Neural cell (in vitro differentiated cells): Measurements from ENCODE around the gene KLRC3. TPM values are rescaled to one million over a fixed set of nuclear protein-coding genes. Genes with fewer than 3 reads are reported as not detected.
"Not testable (repeated sequence)": the region's sequence is repeated elsewhere in the genome, so short reads cannot be mapped to it uniquely, and the experiment has no call there.

Experiments used
- H2AFZ ChIP-seq: fragments of 200-600, 300-800 bp; sonication (generic), shearing (Covaris generic); 2 replicates; pipeline ENCODE4 v1.6.0; 2014; ENCODE audit warnings: low read depth, mild to moderate bottlenecking, antibody characterized with exemption, low read length, moderate library complexity
- H3F3A ChIP-seq: fragments of 200-600 bp; shearing (Covaris generic); 2 replicates; pipeline ENCODE4 v1.6.1; 2016; ENCODE audit warnings: mild to moderate bottlenecking, moderate library complexity, mixed read lengths, antibody characterized with exemption, low read length; ENCODE audit not compliant: insufficient read depth, poor library complexity, severe bottlenecking
- H3K27ac ChIP-seq: fragments of 200-600, 300-800 bp; sonication (generic), shearing (Covaris generic); 2 replicates; pipeline ENCODE4 v1.5.1; 2014; ENCODE audit warnings: mild to moderate bottlenecking, low read length, moderate library complexity
- H3K27me3 ChIP-seq: fragments of 300-800, 200-600 bp; sonication (generic), shearing (Covaris generic); 2 replicates; pipeline ENCODE4 v1.6.0; 2014; ENCODE audit warnings: mild to moderate bottlenecking, low read depth, low read length, moderate library complexity; ENCODE audit not compliant: insufficient read depth
- H3K36me3 ChIP-seq: fragments of 300-800, 200-600 bp; sonication (generic), shearing (Covaris generic); 2 replicates; pipeline ENCODE4 v1.5.1; 2014; ENCODE audit warnings: mild to moderate bottlenecking, antibody characterized with exemption, low read length, moderate library complexity; ENCODE audit not compliant: insufficient read depth
- H3K4me2 ChIP-seq: fragments of 300-800, 200-600 bp; sonication (generic), shearing (Covaris generic); 2 replicates; pipeline ENCODE4 v1.6.0; 2014; ENCODE audit warnings: mild to moderate bottlenecking, low read length
- H3K4me3 ChIP-seq: fragments of 300-800, 200-600 bp; sonication (generic), shearing (Covaris generic); 2 replicates; pipeline ENCODE4 v1.5.1; 2014; ENCODE audit warnings: mild to moderate bottlenecking, low read length, moderate library complexity
- H3K79me2 ChIP-seq: fragments of 200-600 bp; shearing (Covaris generic); replicated peaks from 2 replicates; pipeline ENCODE4 v1.6.0; 2014; ENCODE audit warnings: mild to moderate bottlenecking, low read length, moderate library complexity; ENCODE audit not compliant: insufficient read depth
- H3K9ac ChIP-seq: fragments of 300-800, 200-600 bp; sonication (generic), shearing (Covaris generic); 2 replicates; pipeline ENCODE4 v1.6.1; 2016; ENCODE audit warnings: mild to moderate bottlenecking, low read length, mixed read lengths
- H3K9me2 ChIP-seq: fragments of 200-600 bp; shearing (Covaris generic); 2 replicates; pipeline ENCODE4 v1.6.1; 2016; ENCODE audit warnings: mild to moderate bottlenecking, low read length, mixed read lengths; ENCODE audit not compliant: insufficient read depth
- H3K9me3 ChIP-seq: fragments of 200-600, 300-800 bp; sonication (generic), shearing (Covaris generic); 2 replicates; pipeline ENCODE4 v1.6.1; 2016; ENCODE audit warnings: mild to moderate bottlenecking, mixed run types, low read length, moderate library complexity, mixed read lengths
- H4K20me1 ChIP-seq: fragments of 200-600 bp; shearing (Covaris generic); 2 replicates; pipeline ENCODE4 v1.6.1; 2016; ENCODE audit warnings: mild to moderate bottlenecking, mixed run types; ENCODE audit not compliant: insufficient read depth
- CTCF ChIP-seq: fragments of 450-650 bp; IDR thresholded peaks from 2 replicates; pipeline ENCODE4 v1.5.1; 2014; ENCODE audit warnings: antibody characterized with exemption, mild to moderate bottlenecking, moderate library complexity; ENCODE audit not compliant: poor library complexity, severe bottlenecking
- EP300 ChIP-seq: fragments of 450-650 bp; conservative IDR thresholded peaks from 2 replicates; pipeline ENCODE4 v1.6.1; 2014; ENCODE audit warnings: antibody characterized with exemption, mild to moderate bottlenecking, moderate library complexity; ENCODE audit not compliant: poor library complexity, severe bottlenecking
- EZH2 ChIP-seq: fragments of 200-600, 300-800 bp; shearing (Covaris generic), sonication (generic); IDR thresholded peaks from 2 replicates; pipeline ENCODE4 v1.6.1; 2014; ENCODE audit warnings: antibody characterized with exemption, low read length, borderline replicate concordance, mild to moderate bottlenecking; ENCODE audit not compliant: insufficient read depth, poor library complexity, severe bottlenecking
- MXI1 ChIP-seq: fragments of 450-650 bp; conservative IDR thresholded peaks from 2 replicates; pipeline ENCODE4 v1.6.1; 2014; ENCODE audit warnings: antibody characterized with exemption, mild to moderate bottlenecking; ENCODE audit not compliant: poor library complexity, severe bottlenecking
- POLR2AphosphoS5 ChIP-seq: IDR thresholded peaks from 2 replicates; pipeline ENCODE4 v1.6.1; 2012
- RAD21 ChIP-seq: fragments of 450-650 bp; conservative IDR thresholded peaks from 2 replicates; pipeline ENCODE4 v1.6.1; 2014; ENCODE audit warnings: antibody characterized with exemption, mild to moderate bottlenecking, moderate library complexity
- SMC3 ChIP-seq: fragments of 450-650 bp; conservative IDR thresholded peaks from 2 replicates; pipeline ENCODE4 v1.6.1; 2014; ENCODE audit warnings: antibody characterized with exemption, mild to moderate bottlenecking, moderate library complexity; ENCODE audit not compliant: poor library complexity
- TAF1 ChIP-seq: IDR thresholded peaks from 2 replicates; pipeline ENCODE4 v1.6.1; 2012; ENCODE audit warnings: low read depth
- polyA plus RNA-seq: library from polyadenylated mRNA; depleted of rRNA; stranded (reverse); fragments of >200 nt; gene quantifications from 2 replicates; pipeline ENCODE4 v1.2.3, GENCODE V29; 2014
- TF ChIP-seq, protein P1 (sequence below): IDR thresholded peaks from 2 replicates; pipeline ENCODE4 v1.6.1; 2012; ENCODE audit warnings: borderline replicate concordance

The KLRC3 gene
- polyA plus RNA-seq, 1 donor from 2014 or later, result 3.7 TPM

- not testable (repeated sequence) for H3K9me3 ChIP-seq, H3F3A ChIP-seq, H3K79me2 ChIP-seq, H2AFZ ChIP-seq, H3K27me3 ChIP-seq, H3K9me2 ChIP-seq, H3K4me2 ChIP-seq, H3K27ac ChIP-seq, H3K9ac ChIP-seq, H3K4me3 ChIP-seq, H3K36me3 ChIP-seq, H4K20me1 ChIP-seq
Measured at GRCh38 chr12:10394531-10395152, 25.8 kb downstream of the KLRC3 start.

DNA sequence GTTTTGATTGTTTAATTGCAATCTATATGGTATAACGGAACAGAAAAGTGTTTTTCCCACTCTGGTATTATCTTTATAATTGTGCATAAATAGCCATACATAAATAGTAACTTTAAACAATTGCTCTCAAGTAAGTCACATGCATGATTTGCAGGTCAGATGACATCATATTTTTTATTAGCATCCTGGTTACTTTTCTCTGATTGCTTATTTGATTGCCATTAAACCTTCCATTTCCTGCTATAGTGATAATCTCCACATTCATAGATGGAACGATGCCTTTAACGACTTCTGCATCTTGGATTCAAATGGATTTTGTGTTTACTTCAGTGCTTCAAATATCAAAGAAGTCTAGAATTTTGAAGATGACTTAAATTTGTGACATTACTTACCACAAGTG, 27.1 kb downstream of the KLRC3 start:
- Histone ChIP-seq H3F3A (no peaks in the 10 kb centered on the region), H3K9me2 (no peaks in the 10 kb centered on the region), H3K79me2 (no peaks in the 10 kb centered on the region), H3K36me3 (no peaks in the 10 kb centered on the region), H3K4me3 (no peak overlapping the region), H2AFZ (no peak overlapping the region), H3K4me2 (no peak overlapping the region), H3K9ac (no peak overlapping the region), H3K27ac (no peak overlapping the region), H3K9me3 (no peaks in the 10 kb centered on the region), H4K20me1 (no peaks in the 10 kb centered on the region), H3K27me3 (no peaks in the 10 kb centered on the region)
- TF ChIP-seq POLR2AphosphoS5 (no peak), EP300 (no peak), CTCF (no peak), RAD21 (no peak)
- TF ChIP-seq, protein P1, sequence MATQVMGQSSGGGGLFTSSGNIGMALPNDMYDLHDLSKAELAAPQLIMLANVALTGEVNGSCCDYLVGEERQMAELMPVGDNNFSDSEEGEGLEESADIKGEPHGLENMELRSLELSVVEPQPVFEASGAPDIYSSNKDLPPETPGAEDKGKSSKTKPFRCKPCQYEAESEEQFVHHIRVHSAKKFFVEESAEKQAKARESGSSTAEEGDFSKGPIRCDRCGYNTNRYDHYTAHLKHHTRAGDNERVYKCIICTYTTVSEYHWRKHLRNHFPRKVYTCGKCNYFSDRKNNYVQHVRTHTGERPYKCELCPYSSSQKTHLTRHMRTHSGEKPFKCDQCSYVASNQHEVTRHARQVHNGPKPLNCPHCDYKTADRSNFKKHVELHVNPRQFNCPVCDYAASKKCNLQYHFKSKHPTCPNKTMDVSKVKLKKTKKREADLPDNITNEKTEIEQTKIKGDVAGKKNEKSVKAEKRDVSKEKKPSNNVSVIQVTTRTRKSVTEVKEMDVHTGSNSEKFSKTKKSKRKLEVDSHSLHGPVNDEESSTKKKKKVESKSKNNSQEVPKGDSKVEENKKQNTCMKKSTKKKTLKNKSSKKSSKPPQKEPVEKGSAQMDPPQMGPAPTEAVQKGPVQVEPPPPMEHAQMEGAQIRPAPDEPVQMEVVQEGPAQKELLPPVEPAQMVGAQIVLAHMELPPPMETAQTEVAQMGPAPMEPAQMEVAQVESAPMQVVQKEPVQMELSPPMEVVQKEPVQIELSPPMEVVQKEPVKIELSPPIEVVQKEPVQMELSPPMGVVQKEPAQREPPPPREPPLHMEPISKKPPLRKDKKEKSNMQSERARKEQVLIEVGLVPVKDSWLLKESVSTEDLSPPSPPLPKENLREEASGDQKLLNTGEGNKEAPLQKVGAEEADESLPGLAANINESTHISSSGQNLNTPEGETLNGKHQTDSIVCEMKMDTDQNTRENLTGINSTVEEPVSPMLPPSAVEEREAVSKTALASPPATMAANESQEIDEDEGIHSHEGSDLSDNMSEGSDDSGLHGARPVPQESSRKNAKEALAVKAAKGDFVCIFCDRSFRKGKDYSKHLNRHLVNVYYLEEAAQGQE, result no peak

GRCh38 chr12:10392394-10392930, 27.9 kb downstream of the KLRC3 start:
- Histone ChIP-seq H3K79me2 (no peaks in the 10 kb centered on the region), H2AFZ (no peak overlapping the region), H3K36me3 (no peaks in the 10 kb centered on the region), H3K4me2 (no peak overlapping the region), H3K9me2 (no peaks in the 10 kb centered on the region), H4K20me1 (no peaks in the 10 kb centered on the region), H3K27me3 (no peaks in the 10 kb centered on the region), H3K27ac (no peak overlapping the region), H3K4me3 (no peak overlapping the region), H3K9me3 (no peaks in the 10 kb centered on the region), H3K9ac (no peak overlapping the region), H3F3A (no peaks in the 10 kb centered on the region)
- no peak for TF ChIP-seq POLR2AphosphoS5
- TF ChIP-seq EP300, result no peak
- TF ChIP-seq EZH2, result no peak
- TF ChIP-seq RAD21, result no peak
- no peak for TF ChIP-seq SMC3
- TF ChIP-seq CTCF, result no peak
- TF ChIP-seq TAF1, result no peak
- no peak for TF ChIP-seq MXI1
- TF ChIP-seq, protein P1, result no peak
